ENCODE results near the gene NSG2. TPM values are rescaled to one million over a fixed set of nuclear protein-coding genes. Genes with fewer than 3 reads are reported as not detected.

NSG2 gene
- total RNA-seq, 1 donor from 2014 or later = not detected

- no peaks in the 10 kb centered on the region for H3K4me1 Mint-ChIP-seq (ENCODE audit: low read depth)
- H3K4me3 Mint-ChIP-seq = no peak overlapping the region
- no peak overlapping the region for H3K27ac Mint-ChIP-seq
- H3K36me3 Mint-ChIP-seq (ENCODE audit: low read depth) = no peaks in the 10 kb centered on the region
- no peak for DNase-seq (ENCODE audit: low spot score)
- H3K27me3 Mint-ChIP-seq (ENCODE audit: insufficient read depth) = no peaks in the 10 kb centered on the region
- no peaks in the 10 kb centered on the region for H3K9me3 Mint-ChIP-seq
- intact Hi-C loops (cut with micrococcal nuclease) = no loop called here
Observed at GRCh38 chr5:174067499-174067898, 22.0 kb downstream of the NSG2 start.

GRCh38 chr5:174071484-174071883, 26.0 kb downstream of the NSG2 start:
- peaks cover 4% of the 10 kb centered on the region for H3K27me3 Mint-ChIP-seq (ENCODE audit: insufficient read depth)
- H3K36me3 Mint-ChIP-seq (ENCODE audit: low read depth) = no peaks in the 10 kb centered on the region
- no peak overlapping the region for H3K4me3 Mint-ChIP-seq
- DNase-seq (ENCODE audit: low spot score) = no peak
- intact Hi-C loops (cut with micrococcal nuclease) = no loop called here
- no peak overlapping the region for H3K27ac Mint-ChIP-seq
- no peaks in the 10 kb centered on the region for H3K9me3 Mint-ChIP-seq
- no peaks in the 10 kb centered on the region for H3K4me1 Mint-ChIP-seq (ENCODE audit: low read depth)

- Mint-ChIP-seq H3K36me3 (ENCODE audit: low read depth) (no peaks in the 10 kb centered on the region), H3K4me1 (ENCODE audit: low read depth) (no peaks in the 10 kb centered on the region), H3K27me3 (ENCODE audit: insufficient read depth) (peaks cover 8% of the 10 kb centered on the region), H3K4me3 (no peak overlapping the region), H3K9me3 (no peaks in the 10 kb centered on the region), H3K27ac (no peak overlapping the region)
- intact Hi-C loops (cut with micrococcal nuclease) = no loop called here
- no peak for DNase-seq (ENCODE audit: low spot score)
Observed at GRCh38 chr5:174073122-174073660, 27.7 kb downstream of the NSG2 start.

DNA sequence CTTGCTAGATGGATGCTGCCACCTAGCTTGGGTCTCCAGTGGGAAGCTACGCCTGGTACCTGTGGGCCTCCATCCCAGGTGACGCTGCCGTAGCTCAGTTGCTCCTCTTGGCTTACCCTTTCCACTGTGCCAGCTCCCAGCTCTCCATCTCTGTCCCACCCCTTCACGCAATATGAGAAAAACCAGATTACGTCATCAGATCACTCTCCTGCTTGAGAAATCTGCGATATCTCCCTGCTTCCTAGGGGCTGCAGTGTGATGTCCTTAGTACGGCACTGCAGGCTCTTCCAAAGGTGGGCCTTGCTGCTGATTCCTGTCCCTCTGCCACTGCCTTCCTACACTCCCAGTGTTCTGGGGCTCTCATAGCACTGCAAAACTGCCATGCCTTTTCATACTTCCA, 28.9 kb downstream of the NSG2 start:
- H3K4me1 Mint-ChIP-seq (ENCODE audit: low read depth) = no peaks in the 10 kb centered on the region
- no peak for DNase-seq (ENCODE audit: low spot score)
- no peak overlapping the region for H3K4me3 Mint-ChIP-seq
- no peaks in the 10 kb centered on the region for H3K36me3 Mint-ChIP-seq (ENCODE audit: low read depth)
- intact Hi-C loops (cut with micrococcal nuclease) = no loop called here
- H3K27ac Mint-ChIP-seq = no peak overlapping the region
- no peaks in the 10 kb centered on the region for H3K9me3 Mint-ChIP-seq
- H3K27me3 Mint-ChIP-seq (ENCODE audit: insufficient read depth) = peaks cover 10% of the 10 kb centered on the region

DNA sequence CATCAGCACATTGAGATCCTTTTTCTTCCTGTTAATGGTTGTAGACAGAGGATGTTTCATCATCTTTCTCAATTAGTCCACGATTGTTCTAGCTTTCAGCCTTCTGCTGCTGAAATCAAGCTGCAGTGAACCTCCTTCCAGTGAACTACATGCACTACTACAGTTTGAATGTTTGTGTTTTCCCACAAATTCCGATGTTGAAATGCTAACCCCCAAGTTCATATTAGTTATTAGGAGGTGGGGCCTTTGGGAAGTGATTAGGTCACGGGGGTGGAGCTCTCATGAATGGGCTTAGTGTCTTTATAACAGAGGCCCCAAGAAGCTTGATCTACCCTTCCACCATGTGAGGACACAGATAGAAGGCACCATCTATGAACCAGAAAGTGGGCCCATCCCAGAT, 32.9 kb downstream of the NSG2 start:
- H3K27me3 Mint-ChIP-seq (ENCODE audit: insufficient read depth) = peaks cover 10% of the 10 kb centered on the region
- intact Hi-C loops (cut with micrococcal nuclease) = no loop called here

DNA sequence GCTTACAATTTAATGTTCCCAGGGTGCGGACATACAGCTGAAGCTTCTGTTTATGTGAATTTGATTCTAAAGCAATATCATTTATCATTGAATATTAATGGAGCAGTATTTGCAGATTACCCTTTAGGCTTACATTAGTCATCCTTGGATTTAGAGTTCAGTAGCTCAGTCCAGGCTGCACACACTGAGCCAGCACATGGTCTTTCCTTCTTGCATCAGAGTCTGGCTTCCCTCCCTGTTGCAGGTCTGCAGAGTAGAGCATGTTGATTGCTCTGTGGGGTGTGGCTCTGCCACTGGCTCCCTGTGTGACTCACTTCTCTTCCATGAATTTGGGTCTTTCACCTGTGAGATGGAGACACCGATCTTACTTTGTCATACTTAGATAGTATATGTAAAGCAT, 36.8 kb downstream of the NSG2 start:
- H3K27me3 Mint-ChIP-seq (ENCODE audit: insufficient read depth) = peaks cover 6% of the 10 kb centered on the region
- H3K4me1 Mint-ChIP-seq (ENCODE audit: low read depth) = no peaks in the 10 kb centered on the region
- no peak overlapping the region for H3K4me3 Mint-ChIP-seq
- no peaks in the 10 kb centered on the region for H3K36me3 Mint-ChIP-seq (ENCODE audit: low read depth)
- H3K27ac Mint-ChIP-seq = no peak overlapping the region
- H3K9me3 Mint-ChIP-seq = no peaks in the 10 kb centered on the region
- DNase-seq (ENCODE audit: low spot score) = no peak
- intact Hi-C loops (cut with micrococcal nuclease) = no loop called here

More for the DNA sequence above, 32.9 kb downstream of the NSG2 start:
- Mint-ChIP-seq H3K36me3 (ENCODE audit: low read depth) (no peaks in the 10 kb centered on the region), H3K4me1 (ENCODE audit: low read depth) (no peaks in the 10 kb centered on the region), H3K27ac (no peak overlapping the region), H3K9me3 (no peaks in the 10 kb centered on the region), H3K4me3 (no peak overlapping the region)
- DNase-seq (ENCODE audit: low spot score) = no peak

- no peak for DNase-seq (ENCODE audit: low spot score)
- Mint-ChIP-seq H3K4me1 (ENCODE audit: low read depth) (no peaks in the 10 kb centered on the region), H3K9me3 (no peaks in the 10 kb centered on the region), H3K27ac (no peak overlapping the region), H3K36me3 (ENCODE audit: low read depth) (no peaks in the 10 kb centered on the region), H3K4me3 (no peak overlapping the region), H3K27me3 (ENCODE audit: insufficient read depth) (peaks cover 2% of the 10 kb centered on the region)
- intact Hi-C loops (cut with micrococcal nuclease) = no loop called here
Observed at GRCh38 chr5:174083056-174083827, 37.7 kb downstream of the NSG2 start.

DNA sequence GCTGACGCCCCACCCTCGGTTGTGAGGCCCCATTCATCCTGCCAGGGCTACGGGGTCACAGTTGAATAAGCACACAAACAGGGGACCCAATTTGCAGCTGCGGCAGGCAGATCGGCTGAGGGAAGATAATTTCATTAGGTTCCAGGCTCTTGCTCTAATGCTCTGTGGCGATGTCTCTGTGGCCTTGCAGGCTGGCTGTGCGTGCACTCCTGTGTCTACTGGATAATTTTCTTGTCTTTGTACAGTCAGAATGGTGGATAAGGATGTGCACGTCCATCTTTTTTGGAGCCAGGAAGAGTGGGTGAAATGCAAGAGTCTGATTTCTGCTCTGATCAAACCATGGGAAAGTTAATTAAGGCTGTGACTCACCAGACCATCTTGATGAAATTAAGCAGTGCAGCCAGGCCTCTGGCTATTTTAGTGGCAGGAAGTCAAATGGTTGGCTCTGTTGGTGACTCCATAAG, 39.2 kb downstream of the NSG2 start:
- intact Hi-C loops (cut with micrococcal nuclease) = no loop called here
- Mint-ChIP-seq H3K27me3 (ENCODE audit: insufficient read depth) (no peaks in the 10 kb centered on the region), H3K4me3 (no peak overlapping the region), H3K4me1 (ENCODE audit: low read depth) (no peaks in the 10 kb centered on the region), H3K36me3 (ENCODE audit: low read depth) (no peaks in the 10 kb centered on the region), H3K9me3 (no peaks in the 10 kb centered on the region), H3K27ac (no peak overlapping the region)
- no peak for DNase-seq (ENCODE audit: low spot score)

DNA sequence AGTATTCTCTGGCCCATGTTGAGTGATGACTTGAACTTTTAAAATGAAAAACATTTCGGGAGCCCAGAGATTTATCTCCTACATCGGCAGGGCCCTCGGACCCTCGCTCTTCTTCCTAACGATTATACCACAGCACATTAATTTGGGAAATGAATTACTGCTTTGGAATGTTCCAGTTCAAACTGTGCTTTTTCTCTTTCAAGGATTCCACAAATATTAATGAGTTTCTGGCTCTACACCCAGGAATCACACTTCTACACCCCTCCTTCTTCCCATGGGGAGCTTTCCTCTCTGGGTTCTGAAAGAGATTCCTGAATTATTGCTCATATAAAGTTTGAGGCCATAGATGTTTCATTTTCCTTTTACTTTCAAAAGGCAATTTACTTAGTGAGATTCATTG, 41.2 kb downstream of the NSG2 start:
- Mint-ChIP-seq H3K27me3 (ENCODE audit: insufficient read depth) (no peaks in the 10 kb centered on the region), H3K27ac (no peak overlapping the region)

GRCh38 chr5:174087783-174088182, 42.3 kb downstream of the NSG2 start:
- Mint-ChIP-seq H3K27me3 (ENCODE audit: insufficient read depth) (no peaks in the 10 kb centered on the region), H3K27ac (no peak overlapping the region), H3K36me3 (ENCODE audit: low read depth) (no peaks in the 10 kb centered on the region), H3K4me3 (no peak overlapping the region), H3K9me3 (no peaks in the 10 kb centered on the region), H3K4me1 (ENCODE audit: low read depth) (no peaks in the 10 kb centered on the region)
- DNase-seq (ENCODE audit: low spot score) = no peak
- intact Hi-C loops (cut with micrococcal nuclease) = no loop called here

More for the DNA sequence above, 41.2 kb downstream of the NSG2 start:
- Mint-ChIP-seq H3K4me3 (no peak overlapping the region), H3K36me3 (ENCODE audit: low read depth) (no peaks in the 10 kb centered on the region), H3K4me1 (ENCODE audit: low read depth) (no peaks in the 10 kb centered on the region), H3K9me3 (no peaks in the 10 kb centered on the region)
- intact Hi-C loops (cut with micrococcal nuclease) = no loop called here
- DNase-seq (ENCODE audit: low spot score) = no peak

GRCh38 chr5:174090129-174090528, 44.6 kb downstream of the NSG2 start:
- intact Hi-C loops (cut with micrococcal nuclease) = no loop called here
- no peaks in the 10 kb centered on the region for H3K4me1 Mint-ChIP-seq (ENCODE audit: low read depth)
- no peaks in the 10 kb centered on the region for H3K36me3 Mint-ChIP-seq (ENCODE audit: low read depth)
- no peaks in the 10 kb centered on the region for H3K9me3 Mint-ChIP-seq
- no peak overlapping the region for H3K4me3 Mint-ChIP-seq
- no peaks in the 10 kb centered on the region for H3K27me3 Mint-ChIP-seq (ENCODE audit: insufficient read depth)
- H3K27ac Mint-ChIP-seq = no peak overlapping the region
- no peak for DNase-seq (ENCODE audit: low spot score)

DNA sequence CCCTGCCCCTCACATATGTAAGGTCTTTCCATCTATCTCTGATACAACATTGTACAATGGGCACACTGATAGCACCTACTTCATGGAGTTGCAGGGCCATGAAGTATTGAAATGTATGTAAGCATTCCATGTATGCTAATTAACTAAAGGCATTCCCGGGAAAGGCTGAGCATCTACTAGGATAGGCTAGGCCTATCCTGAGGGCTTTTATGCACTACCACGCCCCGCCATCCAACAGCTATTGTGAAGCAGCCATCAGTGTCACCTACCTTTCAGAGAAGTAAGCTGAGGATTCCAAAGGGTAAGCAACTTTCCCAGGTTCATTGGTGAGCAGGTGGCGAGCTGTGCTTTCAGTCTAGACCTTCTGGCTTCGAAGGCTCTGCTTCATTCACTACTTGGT, 47.6 kb downstream of the NSG2 start:
- H3K27me3 Mint-ChIP-seq (ENCODE audit: insufficient read depth) = no peaks in the 10 kb centered on the region
- no peak overlapping the region for H3K27ac Mint-ChIP-seq
- no peak overlapping the region for H3K4me3 Mint-ChIP-seq
- intact Hi-C loops (cut with micrococcal nuclease) = no loop called here
- H3K9me3 Mint-ChIP-seq = no peaks in the 10 kb centered on the region
- no peak for DNase-seq (ENCODE audit: low spot score)
- no peaks in the 10 kb centered on the region for H3K4me1 Mint-ChIP-seq (ENCODE audit: low read depth)
- no peaks in the 10 kb centered on the region for H3K36me3 Mint-ChIP-seq (ENCODE audit: low read depth)

DNA sequence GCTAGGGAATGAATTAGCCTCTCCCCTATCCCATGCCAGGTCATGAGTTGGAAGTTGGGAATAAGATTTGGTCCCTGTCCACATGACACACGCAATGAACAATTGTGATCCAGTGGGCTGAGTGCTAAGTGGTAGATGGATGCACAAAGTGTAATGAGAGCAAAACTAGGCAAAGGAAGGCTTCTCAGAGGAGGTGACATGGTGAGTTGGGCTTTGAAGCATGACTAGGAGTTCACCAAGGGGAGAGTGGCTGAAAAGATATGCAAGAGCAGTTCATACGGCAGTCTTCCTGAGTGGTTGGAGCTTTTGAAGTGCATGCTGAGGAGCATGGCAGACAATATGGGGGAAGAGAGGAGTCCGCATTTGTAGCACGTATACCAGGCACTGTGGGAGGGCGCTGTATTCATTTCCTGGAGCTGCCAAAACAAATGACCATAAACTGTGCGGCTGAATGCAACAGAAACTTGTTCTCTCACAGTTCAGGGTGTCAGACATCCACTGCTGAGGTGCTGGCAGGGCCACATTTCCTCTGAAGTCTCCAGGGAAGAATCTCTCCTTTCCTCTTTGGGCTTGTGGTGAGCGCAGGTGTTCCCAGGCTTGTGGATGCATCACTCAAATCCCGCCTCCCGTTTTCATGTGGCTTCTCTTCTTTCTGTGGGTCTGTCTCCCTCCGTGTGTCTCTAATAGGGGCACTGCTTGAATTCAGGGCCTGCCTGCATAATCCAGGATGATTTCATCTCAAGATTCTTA, 49.5 kb downstream of the NSG2 start:
- H3K36me3 Mint-ChIP-seq (ENCODE audit: low read depth) = no peaks in the 10 kb centered on the region
- DNase-seq (ENCODE audit: low spot score) = no peak
- no peaks in the 10 kb centered on the region for H3K27me3 Mint-ChIP-seq (ENCODE audit: insufficient read depth)
- H3K4me3 Mint-ChIP-seq = no peak overlapping the region
- no peaks in the 10 kb centered on the region for H3K4me1 Mint-ChIP-seq (ENCODE audit: low read depth)
- H3K9me3 Mint-ChIP-seq = no peaks in the 10 kb centered on the region
- no peak overlapping the region for H3K27ac Mint-ChIP-seq
- intact Hi-C loops (cut with micrococcal nuclease) = no loop called here

All from activated T-helper 1 cell treated with anti-CD3 and anti-CD28 coated beads, Interleukin-12 subunit alpha, Interleukin-12 subunit beta, Interleukin-2, Interleukin-4 antibody, amounts not matched to agents 30 ng/mL and 10 ng/mL and 1 ng/mL, durations not matched to agents 14 hours and 24 hours and 36 hours (primary cell).